ENCODE data around the gene DES. TPM values are rescaled to one million over a fixed set of nuclear protein-coding genes. Genes with fewer than 3 reads are reported as not detected.
A peak's percentile ranks its signal among the peaks of the same experiment; 100 is the strongest.
"Not testable (repeated sequence)": the region's sequence is repeated elsewhere in the genome, so short reads cannot be mapped to it uniquely, and the experiment has no call there.

Gene DES
- total and polyA plus RNA-seq, 7 experiments from 2014 or later, result 1.5 TPM; not detected in 6

GRCh38 chr2:219388121-219388906 lies 29.9 kb upstream of the DES start:
- intact Hi-C loops (cut with micrococcal nuclease), result loop anchor here (1.0 to 5.0 kb wide), 27 partner anchors 9 to 1171 kb away; partner anchors contain the start of genes ANKZF1 (in 2 of the 2), ARPC2 (in 2 of the 2), ATG9A (in 2 of the 2) and CHPF (in 2 of the 2)
- Histone ChIP-seq H3K9me3 (ENCODE audit: control insufficient read depth in 2 of 3, low read length in 3 of 3) (no peaks in the 10 kb centered on the region), H3K4me1 (ENCODE audit: control insufficient read depth in 2 of 2, insufficient read depth in 2 of 2, low read length in 2 of 2) (peaks cover 17 to 22% of the 10 kb centered on the region in 2 donors), H3K36me3 (ENCODE audit: control insufficient read depth in 2 of 3, insufficient read depth in 3 of 3, low read length in 3 of 3) (peaks cover 6 to 37% (median 9%) of the 10 kb centered on the region in 3 experiments), H3K4me3 (ENCODE audit: low read length) (peak overlapping the region; percentile 38), H3K27me3 (ENCODE audit: control insufficient read depth in 2 of 2, insufficient read depth in 2 of 2, low read length in 2 of 2) (no peaks in the 10 kb centered on the region), H3K27ac (ENCODE audit: low read depth, low read length) (peak overlapping the region; percentile 78)
- Mint-ChIP-seq H3K4me1 (peaks cover 2 to 37% (median 32%) of the 10 kb centered on the region in 7 donors), H3K4me3 (peak overlapping the region; percentile 64 to 97 (median 90)), H3K27ac (peak overlapping the region; percentile 73 to 98 (median 91)), H3K9me3 (peaks cover 0 to 5% (median 0%) of the 10 kb centered on the region in 11 donors), H3K36me3 (peaks cover 0 to 22% (median 11%) of the 10 kb centered on the region in 5 donors), H3K27me3 (peaks cover 0 to 11% (median 0%) of the 10 kb centered on the region in 5 donors)
- ATAC-seq (peak; percentile 87), DNase-seq (peak; percentile 97 to 100 (median 98))
- ChIA-PET POLR2A (interaction anchor here (0.6 to 3.3 kb wide), 18 partner anchors 9 to 716 kb away, joined by 3 to 14 read pairs (median 4); partner anchors contain the start of genes ABCB6, ANKZF1, ATG9A and CHPF), CTCF (interaction anchor here (0.7 to 1.4 kb wide), 6 partner anchors 14 to 153 kb away, joined by 3 to 11 read pairs (median 4); no protein-coding TSS in a partner anchor)

GRCh38 chr2:219388907-219389156 lies 29.3 kb upstream of the DES start:
- ATAC-seq (no peak), DNase-seq (no peak)
- H3K4me1 ChIP-seq (ENCODE audit: control insufficient read depth in 2 of 2, insufficient read depth in 2 of 2, low read length in 2 of 2), result peaks cover 17 to 22% of the 10 kb centered on the region in 2 donors
- no peaks in the 10 kb centered on the region for H3K27me3 ChIP-seq (ENCODE audit: control insufficient read depth in 2 of 2, insufficient read depth in 2 of 2, low read length in 2 of 2)
- H3K27ac ChIP-seq (ENCODE audit: low read depth, low read length), result peak overlapping the region; percentile 78
- H3K27me3 Mint-ChIP-seq, result peaks cover 0 to 14% (median 0%) of the 10 kb centered on the region in 5 donors
- intact Hi-C loops (cut with micrococcal nuclease), result loop anchor here (1.0 to 5.0 kb wide), 27 partner anchors 8 to 1172 kb away; partner anchors contain the start of genes ANKZF1 (in 2 of the 2), ARPC2 (in 2 of the 2), ATG9A (in 2 of the 2) and CHPF (in 2 of the 2)
- H3K9me3 ChIP-seq (ENCODE audit: control insufficient read depth in 2 of 3, low read length in 3 of 3), result no peaks in the 10 kb centered on the region
- H3K4me3 Mint-ChIP-seq, result peak overlapping the region; percentile 52 to 97 (median 84)
- ChIA-PET CTCF (interaction anchor here (0.7 to 1.3 kb wide), 5 partner anchors 14 to 153 kb away, joined by 3 to 11 read pairs (median 3); no protein-coding TSS in a partner anchor), POLR2A (interaction anchor here (0.7 to 3.3 kb wide), 12 partner anchors 8 to 717 kb away, joined by 3 to 14 read pairs (median 4); partner anchors contain the start of genes CHPF, CNPPD1, DNAJB2 and GMPPA)
- peak overlapping the region; percentile 38 for H3K4me3 ChIP-seq (ENCODE audit: low read length)
- H3K4me1 Mint-ChIP-seq, result peaks cover 2 to 33% (median 27%) of the 10 kb centered on the region in 7 donors
- peaks cover 3 to 17% (median 7%) of the 10 kb centered on the region in 5 donors for H3K36me3 Mint-ChIP-seq
- H3K36me3 ChIP-seq (ENCODE audit: control insufficient read depth in 2 of 3, insufficient read depth in 3 of 3, low read length in 3 of 3), result peaks cover 6 to 32% (median 9%) of the 10 kb centered on the region in 3 experiments
- peak overlapping the region; percentile 73 to 98 (median 90) for H3K27ac Mint-ChIP-seq
- H3K9me3 Mint-ChIP-seq, result peaks cover 0 to 5% (median 0%) of the 10 kb centered on the region in 11 donors

GRCh38 chr2:219392754-219393153 lies 25.4 kb upstream of the DES start:
- no peak for DNase-seq
- no peaks in the 10 kb centered on the region for H3K27me3 ChIP-seq (ENCODE audit: control insufficient read depth in 2 of 2, insufficient read depth in 2 of 2, low read length in 2 of 2)
- H3K4me3 ChIP-seq (ENCODE audit: low read length), result no peak overlapping the region
- Mint-ChIP-seq H3K9me3 (peaks cover 0 to 5% (median 0%) of the 10 kb centered on the region in 11 donors), H3K36me3 (peaks cover 0 to 6% (median 2%) of the 10 kb centered on the region in 5 donors), H3K4me3 (no peak overlapping the region), H3K27ac (no peak overlapping the region), H3K27me3 (peaks cover 0 to 22% (median 0%) of the 10 kb centered on the region in 5 donors), H3K4me1 (peaks cover 8 to 26% (median 17%) of the 10 kb centered on the region in 7 donors)
- no peaks in the 10 kb centered on the region for H3K36me3 ChIP-seq (ENCODE audit: control insufficient read depth in 2 of 3, insufficient read depth in 3 of 3, low read length in 3 of 3)
- peaks cover 10 to 21% of the 10 kb centered on the region in 2 donors for H3K4me1 ChIP-seq (ENCODE audit: control insufficient read depth in 2 of 2, insufficient read depth in 2 of 2, low read length in 2 of 2)
- intact Hi-C loops (cut with micrococcal nuclease), result no loop called here
- no peaks in the 10 kb centered on the region for H3K9me3 ChIP-seq (ENCODE audit: control insufficient read depth in 2 of 3, low read length in 3 of 3)
- ATAC-seq, result no peak
- ChIA-PET CTCF (interaction anchor here (0.6 to 2.6 kb wide), 3 partner anchors 10 to 116 kb away, joined by 3 to 16 read pairs (median 5); no protein-coding TSS in a partner anchor), POLR2A (interaction anchor here (0.7 kb wide), 1 partner anchor 28 kb away, joined by 3 read pairs; no protein-coding TSS in a partner anchor)
- no peak overlapping the region for H3K27ac ChIP-seq (ENCODE audit: low read depth, low read length)

GRCh38 chr2:219395056-219395455 lies 23.1 kb upstream of the DES start:
- Mint-ChIP-seq H3K27me3 (peaks cover 0 to 22% (median 0%) of the 10 kb centered on the region in 5 donors), H3K4me1 (peaks cover 4 to 22% (median 11%) of the 10 kb centered on the region in 7 donors)
- peaks cover 3 to 12% of the 10 kb centered on the region in 2 donors for H3K4me1 ChIP-seq (ENCODE audit: control insufficient read depth in 2 of 2, insufficient read depth in 2 of 2, low read length in 2 of 2)
- H3K36me3 Mint-ChIP-seq; H3K27ac ChIP-seq (ENCODE audit: low read depth, low read length); H3K4me3 Mint-ChIP-seq; DNase-seq; H3K9me3 ChIP-seq (ENCODE audit: control insufficient read depth in 2 of 3, low read length in 3 of 3); H3K27ac Mint-ChIP-seq; POLR2A ChIA-PET; H3K36me3 ChIP-seq (ENCODE audit: control insufficient read depth in 2 of 3, insufficient read depth in 3 of 3, low read length in 3 of 3); ATAC-seq; H3K9me3 Mint-ChIP-seq; intact Hi-C loops (cut with micrococcal nuclease); H3K27me3 ChIP-seq (ENCODE audit: control insufficient read depth in 2 of 2, insufficient read depth in 2 of 2, low read length in 2 of 2); H3K4me3 ChIP-seq (ENCODE audit: low read length): not testable (repeated sequence)
- CTCF ChIA-PET, result interaction anchor here (0.7 kb wide), 1 partner anchor 582 kb away, joined by 3 read pairs; no protein-coding TSS in a partner anchor

GRCh38 chr2:219395609-219396008 lies 22.6 kb upstream of the DES start:
- H3K9me3 ChIP-seq (ENCODE audit: control insufficient read depth in 2 of 3, low read length in 3 of 3), result no peaks in the 10 kb centered on the region
- H3K27ac Mint-ChIP-seq, result peak overlapping the region in 2 of 9 donors; percentile 29 to 34
- H3K27ac ChIP-seq (ENCODE audit: low read depth, low read length), result no peak overlapping the region
- ATAC-seq, result no peak
- peaks cover 4 to 22% (median 11%) of the 10 kb centered on the region in 7 donors for H3K4me1 Mint-ChIP-seq
- H3K36me3 Mint-ChIP-seq, result peaks cover 0 to 6% (median 2%) of the 10 kb centered on the region in 5 donors
- ChIA-PET CTCF (interaction anchor here (0.7 kb wide), 1 partner anchor 583 kb away, joined by 3 read pairs; no protein-coding TSS in a partner anchor), POLR2A (interaction anchor here (3.3 kb wide), 1 partner anchor 7 kb away, joined by 14 read pairs; the partner anchor contains the start of gene DNPEP)
- intact Hi-C loops (cut with micrococcal nuclease), result no loop called here
- H3K36me3 ChIP-seq (ENCODE audit: control insufficient read depth in 2 of 3, insufficient read depth in 3 of 3, low read length in 3 of 3), result no peaks in the 10 kb centered on the region
- H3K27me3 ChIP-seq (ENCODE audit: control insufficient read depth in 2 of 2, insufficient read depth in 2 of 2, low read length in 2 of 2), result no peaks in the 10 kb centered on the region
- peaks cover 0 to 22% (median 0%) of the 10 kb centered on the region in 5 donors for H3K27me3 Mint-ChIP-seq
- peaks cover 3 to 12% of the 10 kb centered on the region in 2 donors for H3K4me1 ChIP-seq (ENCODE audit: control insufficient read depth in 2 of 2, insufficient read depth in 2 of 2, low read length in 2 of 2)
- H3K9me3 Mint-ChIP-seq, result peaks cover 0 to 5% (median 0%) of the 10 kb centered on the region in 11 donors
- H3K4me3 Mint-ChIP-seq, result no peak overlapping the region
- DNase-seq, result no peak
- H3K4me3 ChIP-seq (ENCODE audit: low read length), result no peak overlapping the region

GRCh38 chr2:219396863-219397457 lies 21.2 kb upstream of the DES start:
- ATAC-seq (peak; percentile 69), DNase-seq (peak in 5 of 9 donors; percentile 27 to 50 (median 47))
- Mint-ChIP-seq H3K27ac (peak overlapping the region in 8 of 9 donors; percentile 74 to 93 (median 81)), H3K4me3 (peak overlapping the region in 9 of 10 donors; percentile 4 to 76 (median 48)), H3K27me3 (peaks cover 0 to 20% (median 0%) of the 10 kb centered on the region in 5 donors), H3K36me3 (peaks cover 0 to 6% (median 2%) of the 10 kb centered on the region in 5 donors), H3K4me1 (peaks cover 4 to 22% (median 11%) of the 10 kb centered on the region in 7 donors), H3K9me3 (no peaks in the 10 kb centered on the region)
- H3K4me3 ChIP-seq (ENCODE audit: low read length), result no peak overlapping the region
- peak overlapping the region; percentile 49 for H3K27ac ChIP-seq (ENCODE audit: low read depth, low read length)
- no peaks in the 10 kb centered on the region for H3K27me3 ChIP-seq (ENCODE audit: control insufficient read depth in 2 of 2, insufficient read depth in 2 of 2, low read length in 2 of 2)
- H3K36me3 ChIP-seq (ENCODE audit: control insufficient read depth in 2 of 3, insufficient read depth in 3 of 3, low read length in 3 of 3), result no peaks in the 10 kb centered on the region
- H3K9me3 ChIP-seq (ENCODE audit: control insufficient read depth in 2 of 3, low read length in 3 of 3), result no peaks in the 10 kb centered on the region
- H3K4me1 ChIP-seq (ENCODE audit: control insufficient read depth in 2 of 2, insufficient read depth in 2 of 2, low read length in 2 of 2), result peaks cover 3 to 12% of the 10 kb centered on the region in 2 donors
- intact Hi-C loops (cut with micrococcal nuclease), result loop anchor here in 1 of 2 donors (1.0 kb wide), 1 partner anchor 9 kb away; no protein-coding TSS in a partner anchor
- ChIA-PET POLR2A (interaction anchor here (3.3 kb wide), 1 partner anchor 9 kb away, joined by 14 read pairs; the partner anchor contains the start of gene DNPEP), CTCF (interaction anchor here (1.1 to 1.2 kb wide), 2 partner anchors 133 to 144 kb away, joined by 3 read pairs; no protein-coding TSS in a partner anchor)

Measured in naive thymus-derived CD4-positive, alpha-beta T cell (primary cell).